Stimulated activated CD4-positive, alpha-beta T cell treated with anti-CD3 and anti-CD28 coated beads, Interleukin-2, amount 100 ng/mL, for 24 hours (primary cell): Measurements from ENCODE around the gene MUL1.
"Not testable (repeated sequence)": the region's sequence is repeated elsewhere in the genome, so short reads cannot be mapped to it uniquely, and the experiment has no call there.

Source experiments
- DNase-seq, 2 donors: peaks; one replicate each; pipeline ENCODE4 v3.0.0-alpha.2; 2020

MUL1 gene, protein sequence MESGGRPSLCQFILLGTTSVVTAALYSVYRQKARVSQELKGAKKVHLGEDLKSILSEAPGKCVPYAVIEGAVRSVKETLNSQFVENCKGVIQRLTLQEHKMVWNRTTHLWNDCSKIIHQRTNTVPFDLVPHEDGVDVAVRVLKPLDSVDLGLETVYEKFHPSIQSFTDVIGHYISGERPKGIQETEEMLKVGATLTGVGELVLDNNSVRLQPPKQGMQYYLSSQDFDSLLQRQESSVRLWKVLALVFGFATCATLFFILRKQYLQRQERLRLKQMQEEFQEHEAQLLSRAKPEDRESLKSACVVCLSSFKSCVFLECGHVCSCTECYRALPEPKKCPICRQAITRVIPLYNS

DNA sequence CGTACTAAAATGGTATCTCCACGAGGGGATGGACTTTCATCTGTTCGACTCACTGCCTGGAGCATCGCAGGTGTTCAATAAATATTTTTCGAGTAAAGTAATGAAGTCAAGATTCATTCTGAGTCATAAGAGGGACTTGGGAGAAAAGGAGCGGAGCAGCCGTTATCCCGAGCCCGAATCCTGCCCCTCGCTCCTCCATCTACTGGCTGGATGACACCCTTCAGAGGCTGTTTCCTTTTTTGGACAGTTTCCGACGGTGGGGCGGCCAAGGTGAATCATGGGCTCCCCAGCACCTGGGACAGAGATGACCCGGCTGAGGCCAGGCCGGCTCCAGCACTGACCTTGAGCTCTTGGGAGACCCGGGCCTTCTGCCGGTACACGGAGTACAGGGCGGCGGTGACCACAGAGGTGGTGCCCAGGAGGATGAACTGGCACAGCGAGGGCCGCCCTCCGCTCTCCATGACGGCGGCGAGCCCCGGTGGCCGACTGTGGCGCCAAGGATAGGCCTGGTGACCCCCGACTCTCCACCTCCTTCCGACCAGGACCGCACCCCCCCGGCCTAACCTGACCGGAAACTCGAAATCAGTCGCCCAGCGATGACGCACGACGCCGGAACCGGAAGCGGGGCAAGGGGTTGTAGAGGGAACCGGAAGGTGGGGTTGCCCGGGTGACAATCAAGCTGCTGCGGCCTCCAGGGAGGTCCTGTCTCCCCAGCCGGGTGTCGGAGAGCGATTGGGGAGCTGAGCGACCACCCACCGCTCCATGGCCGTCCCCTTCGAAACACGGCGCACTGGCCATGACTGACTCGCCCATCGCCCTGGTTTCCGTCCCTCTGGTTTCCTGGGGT lies at the start of gene MUL1:
Gene MUL1, minus strand, starts transcription at position 588 of the 847 bp plus-strand sequence. Its CDS starts 127 bp downstream, at position 461.
- peak; percentile 96 to 97 for DNase-seq

GRCh38 chr1:20555758-20556120 lies 47.8 kb upstream of the MUL1 start:
- DNase-seq, result no peak

GRCh38 chr1:20555025-20555757 lies 47.2 kb upstream of the MUL1 start:
- DNase-seq, result no peak

- no peak for DNase-seq
Measured at GRCh38 chr1:20552728-20553445, 44.9 kb upstream of the MUL1 start.

DNA sequence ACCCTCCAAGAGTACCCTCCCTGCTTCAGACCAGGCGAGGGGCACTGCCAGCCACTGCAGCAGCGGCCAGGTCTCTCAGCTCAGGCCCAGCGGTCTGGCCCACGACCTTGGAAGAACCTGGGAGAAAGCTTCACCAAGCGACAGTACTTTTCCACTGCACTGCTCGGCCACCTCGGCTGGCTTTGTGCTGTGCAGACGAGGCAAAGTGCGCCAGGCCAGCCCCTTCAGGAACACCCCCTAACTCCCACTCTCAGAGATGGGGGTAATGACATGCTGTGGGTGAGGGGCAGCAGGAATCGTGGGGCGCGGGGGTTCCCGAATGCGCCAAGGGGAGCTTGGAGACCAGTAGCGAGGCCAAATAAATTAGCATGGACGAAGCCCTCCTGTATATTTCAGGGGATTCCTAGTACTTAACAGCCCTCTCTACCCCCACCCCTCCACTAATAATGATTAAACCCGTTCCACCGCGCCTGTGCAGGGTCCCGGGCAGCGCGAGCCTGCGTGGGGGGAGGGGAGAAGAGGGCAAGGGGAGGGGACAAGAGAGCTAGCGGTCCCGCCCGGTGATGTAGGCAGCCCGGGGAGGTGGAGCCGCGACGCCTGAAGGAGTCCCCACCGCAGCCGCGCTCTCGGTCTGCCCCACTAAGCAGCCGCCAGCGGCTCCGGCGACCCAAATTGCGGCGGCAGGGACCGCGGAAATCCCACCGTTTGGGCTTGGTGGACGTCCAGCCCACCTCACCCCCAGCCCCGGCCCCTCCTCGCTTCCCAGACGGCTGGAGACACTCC lies 44.2 kb upstream of the MUL1 start, which contains the start of gene FAM43B:
Gene FAM43B, plus strand, starts transcription at position 629 of the 783 bp plus-strand sequence. CDS start 401 bp downstream, outside the sequence.
- peak in 1 of 2 donors; percentile 32 for DNase-seq

DNA sequence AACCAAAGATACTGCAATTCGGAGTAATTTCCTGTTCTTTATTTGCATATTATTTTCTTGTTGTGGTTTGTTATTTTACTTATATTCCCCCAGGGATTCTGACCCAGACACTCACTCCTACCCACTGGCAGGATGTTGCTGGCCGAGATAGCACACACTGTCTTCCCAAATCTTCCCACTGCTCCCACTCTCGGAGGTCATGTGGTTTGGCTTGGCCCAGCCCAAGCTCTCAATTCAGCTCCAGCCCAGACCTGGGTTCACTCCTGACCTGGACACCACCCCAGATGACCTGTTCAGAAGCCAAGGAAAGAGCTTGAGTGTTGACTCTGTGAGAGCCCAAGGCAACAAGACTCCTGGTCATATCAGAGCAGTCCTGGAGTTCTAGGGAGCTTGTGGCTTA lies 43.2 kb upstream of the MUL1 start:
- DNase-seq, result no peak

- no peak for DNase-seq
Measured at GRCh38 chr1:20546637-20547036, 38.7 kb upstream of the MUL1 start.

DNA sequence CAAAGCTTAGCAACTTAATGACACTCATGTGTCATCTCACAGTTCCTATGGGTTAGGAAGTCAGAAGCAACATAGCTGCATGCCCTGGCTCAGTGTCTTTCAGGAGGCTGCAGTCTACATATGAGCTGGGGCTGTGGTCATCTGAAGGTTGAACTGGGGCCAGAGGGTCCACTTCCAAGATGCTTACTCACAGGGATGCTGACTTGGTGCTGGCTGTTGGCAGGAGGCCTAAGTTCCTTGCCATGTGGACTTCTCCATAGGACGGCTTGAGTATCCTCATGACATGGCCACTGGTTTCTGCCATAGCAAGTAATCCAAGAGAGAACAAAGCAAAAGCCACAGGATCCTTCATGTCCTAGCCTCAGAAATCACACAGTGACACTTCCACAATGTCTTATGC lies 32.3 kb upstream of the MUL1 start:
- DNase-seq, result no peak

DNA sequence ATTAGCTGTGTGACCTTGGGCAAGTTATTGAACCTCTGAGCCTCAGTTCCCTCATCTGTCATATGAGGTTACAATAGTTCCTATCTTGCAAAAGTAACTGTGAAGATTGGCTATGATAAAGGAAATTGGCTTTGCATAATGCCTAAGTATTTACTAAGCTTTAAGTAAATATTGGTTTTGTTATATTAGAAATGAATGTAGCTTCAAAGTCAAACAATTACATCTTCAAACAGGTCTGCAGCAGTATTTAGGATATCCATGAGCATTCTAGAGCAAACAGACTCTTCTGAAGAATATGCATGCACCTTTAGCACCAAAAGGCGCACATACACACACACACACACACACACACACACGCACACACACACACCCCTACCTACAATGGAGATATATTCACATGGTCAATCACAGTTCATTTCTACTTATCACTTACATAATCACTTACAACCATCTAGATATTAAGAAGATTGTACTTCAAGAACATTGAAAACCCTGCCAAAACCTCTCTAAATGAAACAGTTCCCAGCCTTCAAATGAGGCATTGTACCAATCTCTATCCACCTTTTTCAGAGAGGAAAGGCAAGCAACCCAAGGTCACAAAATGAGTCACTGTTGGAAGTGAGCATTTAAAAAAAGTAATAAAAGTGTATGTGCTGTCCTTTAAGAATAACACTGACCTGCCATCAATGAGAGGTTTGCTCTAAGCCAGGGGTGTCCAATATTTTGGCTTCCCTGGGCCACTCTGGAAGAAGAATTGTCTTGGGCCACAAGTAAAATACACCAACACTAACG lies 31.0 kb upstream of the MUL1 start:
- no peak for DNase-seq

DNA sequence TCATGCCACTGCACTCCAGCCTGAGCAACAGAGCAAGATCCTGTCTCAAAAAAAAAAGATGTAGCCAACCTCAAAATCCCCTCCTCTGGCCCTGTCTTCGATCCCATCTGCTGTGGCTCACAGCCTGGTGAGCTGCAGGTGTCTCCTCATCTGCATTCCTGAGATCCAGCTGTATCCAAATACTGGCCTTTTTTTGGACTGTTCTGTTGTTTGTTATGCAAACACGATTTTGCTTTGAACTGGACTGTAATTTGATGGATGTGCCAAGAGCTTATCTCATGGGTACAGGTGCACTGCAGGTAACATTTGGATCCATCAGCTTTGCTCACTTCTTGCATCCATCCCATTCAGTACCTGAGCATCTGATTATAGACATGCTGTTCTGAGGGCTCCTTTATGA lies 30.3 kb upstream of the MUL1 start:
- no peak for DNase-seq

DNA sequence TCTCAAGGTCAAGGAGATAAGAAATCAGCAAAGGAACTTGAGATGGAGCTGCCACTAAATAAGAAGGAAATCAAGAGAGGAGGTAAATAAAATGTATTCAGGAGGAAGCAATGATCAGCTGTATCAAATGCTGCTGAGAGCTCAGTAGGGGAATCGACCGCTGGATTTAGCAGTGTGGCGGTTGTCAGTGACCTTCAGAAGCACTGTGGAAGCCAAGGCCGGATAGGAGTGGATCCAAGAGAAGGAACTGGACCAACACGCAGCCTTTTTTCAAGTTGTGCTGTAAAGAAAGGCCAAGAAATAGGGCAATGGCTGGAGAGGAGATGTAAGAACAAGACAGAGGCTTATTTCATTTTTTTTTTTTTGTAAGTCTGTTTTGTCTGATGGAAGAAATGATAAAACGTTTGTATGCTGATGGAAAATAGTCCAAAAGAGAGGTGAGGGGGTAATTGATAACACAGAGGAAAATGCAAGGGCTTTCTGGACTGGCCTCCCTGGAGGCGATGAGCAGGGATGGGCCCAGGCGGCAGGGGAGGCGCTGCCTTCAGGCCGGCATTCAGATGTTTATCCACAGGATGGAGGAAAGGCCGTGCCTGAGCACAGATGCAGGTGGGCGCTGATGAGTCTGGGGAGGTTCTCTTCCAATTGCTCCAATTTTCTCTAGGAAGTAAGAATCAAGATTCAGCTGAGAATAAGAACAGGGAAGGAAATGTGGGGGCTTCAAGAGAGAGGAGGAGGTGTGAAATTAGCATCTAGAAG lies 26.9 kb upstream of the MUL1 start:
- DNase-seq, result no peak

DNA sequence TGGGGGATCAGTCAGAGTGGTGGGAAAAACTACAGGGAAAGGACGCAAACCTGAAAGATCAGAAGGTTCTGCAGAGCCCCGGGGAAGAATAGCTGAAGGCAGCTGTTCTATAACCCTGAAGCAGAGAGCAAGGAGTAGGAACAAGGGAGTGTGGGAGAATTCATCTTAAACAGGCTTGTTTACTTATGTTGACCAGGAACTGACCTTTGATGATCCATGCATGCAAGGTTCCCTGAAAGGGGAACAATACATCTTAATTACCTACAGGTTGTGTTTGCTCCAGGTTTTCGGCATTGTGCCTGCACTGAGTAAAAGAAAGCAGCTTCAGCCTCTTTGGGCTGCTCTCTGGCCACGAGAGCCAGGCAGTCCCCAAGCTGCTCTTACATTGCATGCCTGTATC lies 25.7 kb upstream of the MUL1 start:
- no peak for DNase-seq

GRCh38 chr1:20530901-20531300 lies 22.9 kb upstream of the MUL1 start:
- no peak for DNase-seq

- no peak for DNase-seq
Measured at GRCh38 chr1:20530306-20530705, 22.4 kb upstream of the MUL1 start.

GRCh38 chr1:20528221-20528620 lies 20.3 kb upstream of the MUL1 start:
- DNase-seq, result no peak

DNA sequence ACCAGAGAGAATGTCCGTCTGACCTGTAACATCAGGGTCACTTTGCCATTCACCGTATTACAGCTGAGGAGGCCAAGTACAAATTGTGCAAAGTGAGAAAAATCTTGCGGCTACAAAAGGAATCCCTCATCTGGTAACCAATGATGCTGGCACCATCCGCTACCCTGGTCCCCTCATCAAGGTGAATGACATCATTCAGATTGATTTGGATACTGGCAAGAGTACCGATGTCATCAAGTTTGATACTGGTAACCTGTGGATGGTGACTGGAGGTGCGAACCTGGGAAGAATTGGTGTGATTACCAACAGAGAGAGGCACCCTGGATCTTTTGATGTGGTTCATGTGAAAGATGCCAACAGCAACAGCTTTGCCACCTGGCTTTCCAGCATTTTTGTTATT lies 18.3 kb upstream of the MUL1 start:
- DNase-seq, result no peak

DNA sequence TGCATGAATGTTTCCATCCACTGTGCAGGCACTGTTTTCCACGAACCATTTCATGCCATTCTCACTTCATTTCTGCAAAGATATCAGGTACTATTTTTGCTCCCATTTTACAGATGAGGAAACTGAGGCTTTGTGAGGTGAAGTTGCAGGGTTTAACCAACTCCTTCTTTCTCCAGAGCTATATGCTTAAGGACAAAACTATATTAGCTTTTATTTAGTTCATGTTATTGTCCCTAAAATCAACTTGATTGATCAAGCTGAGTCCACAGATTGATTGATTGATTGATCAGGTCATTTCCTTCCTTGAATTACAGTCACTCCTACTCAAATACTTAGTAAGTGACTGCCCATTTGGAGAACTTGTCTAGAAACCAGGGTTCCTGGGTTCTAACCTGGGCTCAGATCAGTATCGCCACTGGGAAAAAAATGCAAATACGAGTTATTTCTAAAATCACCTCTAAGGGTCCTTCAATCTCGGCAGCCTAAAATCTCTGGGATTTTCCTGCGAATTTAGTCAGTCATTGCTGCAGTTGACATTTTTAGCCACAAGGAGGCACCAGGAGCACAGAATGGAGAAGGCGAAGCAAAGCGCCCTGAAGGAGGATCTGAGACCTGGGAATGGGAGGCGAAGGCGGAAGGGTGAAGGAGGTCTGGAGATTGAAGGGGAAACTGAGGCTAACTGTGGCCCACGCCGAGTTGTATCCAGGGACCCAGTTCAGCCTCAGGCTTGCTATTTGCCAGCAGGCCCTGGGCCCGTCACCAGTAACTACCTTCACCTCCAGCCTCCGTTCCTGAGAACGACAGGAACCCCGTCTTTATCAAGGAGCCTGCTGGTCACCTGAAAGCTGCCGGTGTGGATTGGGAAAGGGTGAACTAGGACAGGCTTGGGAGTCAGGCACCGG lies 14.3 kb upstream of the MUL1 start:
- peak; percentile 74 to 78 for DNase-seq

DNA sequence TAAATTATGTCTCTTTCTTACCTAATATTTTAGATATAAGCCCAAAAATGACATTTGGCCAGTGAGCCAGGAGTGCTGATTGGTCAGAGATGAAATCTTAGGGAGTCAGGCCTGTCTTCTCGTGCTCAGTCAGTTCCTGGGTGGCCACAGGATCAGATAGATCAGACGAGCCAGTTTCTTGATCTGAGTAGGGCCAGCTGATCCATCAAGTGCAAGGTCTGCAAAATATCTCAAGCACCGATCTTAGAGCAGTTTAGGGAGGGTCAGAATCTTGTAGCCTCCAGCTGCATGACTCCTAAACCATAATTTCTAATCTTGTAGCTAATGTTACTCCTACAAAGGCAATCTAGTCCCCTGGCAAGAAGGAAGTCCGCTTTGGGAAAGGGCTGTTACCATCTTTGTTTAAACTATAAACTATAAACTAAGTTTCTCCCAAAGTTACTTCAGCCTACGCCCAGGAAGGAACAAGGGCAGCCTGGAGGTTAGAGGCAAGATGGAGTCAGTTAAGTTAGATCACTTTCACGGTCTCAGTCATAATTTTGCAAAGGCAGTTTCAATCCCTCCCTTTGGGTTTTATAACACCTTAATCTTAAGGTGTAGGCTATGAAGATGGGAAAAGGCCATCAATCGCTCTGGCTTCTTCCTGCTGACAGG lies 11.8 kb upstream of the MUL1 start:
- DNase-seq, result not testable (repeated sequence)
